Ascending aorta (tissue), 2 donors: ENCODE measurements around the gene TTC21B. TPM values are rescaled to one million over a fixed set of nuclear protein-coding genes. Genes with fewer than 3 reads are reported as not detected.

ENCODE experiments used
- DNase-seq, 2 donors: peaks; one replicate each; pipeline ENCODE4 v3.0.0-alpha.2; 2019; ENCODE audit warnings: low spot score in 2 of 2
- H3K27ac ChIP-seq, 2 donors: fragments of 200-600 bp; sonication (generic); one replicate each; pipeline ENCODE4 v1.5.1; 2016 to 2017; ENCODE audit warnings: mild to moderate bottlenecking in 1 of 2
- H3K27me3 ChIP-seq: fragments of 200-600 bp; sonication (generic); one replicate; pipeline ENCODE4 v1.5.1; 2017
- H3K36me3 ChIP-seq, 2 donors: fragments of 200-600 bp; sonication (generic); one replicate each; pipeline ENCODE4 v1.5.1; 2016
- H3K4me1 ChIP-seq, 2 donors: fragments of 200-600 bp; sonication (generic); one replicate each; pipeline ENCODE4 v1.5.1; 2016 to 2017; ENCODE audit warnings: mild to moderate bottlenecking in 1 of 2
- H3K4me3 ChIP-seq, 2 donors: fragments of 200-600 bp; sonication (generic); one replicate each; pipeline ENCODE4 v1.5.1; 2016 to 2017; ENCODE audit warnings: mild to moderate bottlenecking in 1 of 2
- H3K9me3 ChIP-seq, 2 donors: fragments of 200-600 bp; sonication (generic); one replicate each; pipeline ENCODE4 v1.5.1; 2016
- intact Hi-C: fragments of 100-400 bp; cut with DNase I; formaldehyde crosslinking; loops from one replicate; pipeline ENCODE4 v1.15.1; 2023
- total RNA-seq: library from RNA; depleted of rRNA; stranded (reverse); fragments of >200 nt; gene quantifications from one replicate; pipeline ENCODE4 v1.1.0, GENCODE V29; 2016
- TF ChIP-seq, protein P1 (sequence below), 3 experiments: fragments of 200-600 bp in 2 of 3; fragments of 450-650 bp in 1 of 3; sonication (generic) in 2 of 3; IDR thresholded peaks; one replicate each; pipeline ENCODE4 v1.5.1; 2016 to 2019; ENCODE audit warnings: antibody characterized with exemption in 3 of 3, mild to moderate bottlenecking in 1 of 3, moderate library complexity in 1 of 3

Gene TTC21B
- total RNA-seq, 1 donor from 2014 or later = 5.5 TPM

- DNase-seq = no peak
- no peaks in the 10 kb centered on the region for H3K27me3 ChIP-seq
- no peak overlapping the region for H3K4me3 ChIP-seq
- intact Hi-C loops = no loop called here
- no peaks in the 10 kb centered on the region for H3K4me1 ChIP-seq
- no peak overlapping the region for H3K27ac ChIP-seq
- no peaks in the 10 kb centered on the region for H3K9me3 ChIP-seq
- H3K36me3 ChIP-seq = peaks cover 32 to 54% of the 10 kb centered on the region in 2 donors
- TF ChIP-seq, protein P1, sequence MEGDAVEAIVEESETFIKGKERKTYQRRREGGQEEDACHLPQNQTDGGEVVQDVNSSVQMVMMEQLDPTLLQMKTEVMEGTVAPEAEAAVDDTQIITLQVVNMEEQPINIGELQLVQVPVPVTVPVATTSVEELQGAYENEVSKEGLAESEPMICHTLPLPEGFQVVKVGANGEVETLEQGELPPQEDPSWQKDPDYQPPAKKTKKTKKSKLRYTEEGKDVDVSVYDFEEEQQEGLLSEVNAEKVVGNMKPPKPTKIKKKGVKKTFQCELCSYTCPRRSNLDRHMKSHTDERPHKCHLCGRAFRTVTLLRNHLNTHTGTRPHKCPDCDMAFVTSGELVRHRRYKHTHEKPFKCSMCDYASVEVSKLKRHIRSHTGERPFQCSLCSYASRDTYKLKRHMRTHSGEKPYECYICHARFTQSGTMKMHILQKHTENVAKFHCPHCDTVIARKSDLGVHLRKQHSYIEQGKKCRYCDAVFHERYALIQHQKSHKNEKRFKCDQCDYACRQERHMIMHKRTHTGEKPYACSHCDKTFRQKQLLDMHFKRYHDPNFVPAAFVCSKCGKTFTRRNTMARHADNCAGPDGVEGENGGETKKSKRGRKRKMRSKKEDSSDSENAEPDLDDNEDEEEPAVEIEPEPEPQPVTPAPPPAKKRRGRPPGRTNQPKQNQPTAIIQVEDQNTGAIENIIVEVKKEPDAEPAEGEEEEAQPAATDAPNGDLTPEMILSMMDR (IDR thresholded peaks at IDR 0.05) = no peak
Measured at GRCh38 chr2:165927353-165927752, 26.2 kb downstream of the TTC21B start.

GRCh38 chr2:165924946-165925345 lies 28.6 kb downstream of the TTC21B start:
- peaks cover 18 to 44% of the 10 kb centered on the region in 2 donors for H3K36me3 ChIP-seq
- TF ChIP-seq, protein P1 (IDR thresholded peaks at IDR 0.05) = no peak
- no peak overlapping the region for H3K27ac ChIP-seq
- H3K27me3 ChIP-seq = no peaks in the 10 kb centered on the region
- intact Hi-C loops = no loop called here
- no peak for DNase-seq
- no peaks in the 10 kb centered on the region for H3K4me1 ChIP-seq
- no peaks in the 10 kb centered on the region for H3K9me3 ChIP-seq
- no peak overlapping the region for H3K4me3 ChIP-seq

GRCh38 chr2:165920748-165921147 lies 32.8 kb downstream of the TTC21B start:
- no peaks in the 10 kb centered on the region for H3K4me1 ChIP-seq
- TF ChIP-seq, protein P1 (IDR thresholded peaks at IDR 0.05) = no peak
- H3K9me3 ChIP-seq = no peaks in the 10 kb centered on the region
- H3K27me3 ChIP-seq = no peaks in the 10 kb centered on the region
- no peak overlapping the region for H3K27ac ChIP-seq
- no peak for DNase-seq
- intact Hi-C loops = no loop called here
- no peak overlapping the region for H3K4me3 ChIP-seq
- peaks cover 18 to 49% of the 10 kb centered on the region in 2 donors for H3K36me3 ChIP-seq

DNA sequence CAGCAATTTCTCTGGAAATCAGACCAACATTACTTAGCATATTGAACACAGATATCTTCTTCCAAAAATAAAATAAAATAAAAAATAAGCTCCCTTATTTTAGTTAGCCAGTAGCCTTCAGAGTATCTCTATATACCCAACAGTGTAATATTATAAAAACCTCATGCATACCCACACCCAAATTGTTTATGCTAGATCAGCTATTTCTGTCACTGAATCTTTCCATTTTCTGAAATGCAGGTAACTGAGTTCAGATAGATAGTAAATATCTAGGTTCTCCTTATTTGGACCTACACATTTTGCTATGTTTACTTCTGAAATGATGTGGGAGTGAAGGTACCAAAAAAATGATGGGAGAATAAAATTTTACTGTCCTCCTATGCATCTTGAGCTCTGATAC lies 39.9 kb downstream of the TTC21B start:
- Histone ChIP-seq H3K27ac (no peak overlapping the region), H3K27me3 (no peaks in the 10 kb centered on the region), H3K9me3 (no peaks in the 10 kb centered on the region), H3K4me1 (no peaks in the 10 kb centered on the region), H3K36me3 (peaks cover 30 to 59% of the 10 kb centered on the region in 2 donors), H3K4me3 (no peak overlapping the region)
- TF ChIP-seq, protein P1 (IDR thresholded peaks at IDR 0.05) = no peak
- no peak for DNase-seq
- intact Hi-C loops = no loop called here

- no peak for DNase-seq
- intact Hi-C loops = no loop called here
- peaks cover 23 to 50% of the 10 kb centered on the region in 2 donors for H3K36me3 ChIP-seq
- TF ChIP-seq, protein P1 (IDR thresholded peaks at IDR 0.05) = no peak
- H3K4me1 ChIP-seq = no peaks in the 10 kb centered on the region
- H3K9me3 ChIP-seq = no peaks in the 10 kb centered on the region
- no peaks in the 10 kb centered on the region for H3K27me3 ChIP-seq
- H3K4me3 ChIP-seq = no peak overlapping the region
- no peak overlapping the region for H3K27ac ChIP-seq
Measured at GRCh38 chr2:165911981-165912380, 41.6 kb downstream of the TTC21B start.

DNA sequence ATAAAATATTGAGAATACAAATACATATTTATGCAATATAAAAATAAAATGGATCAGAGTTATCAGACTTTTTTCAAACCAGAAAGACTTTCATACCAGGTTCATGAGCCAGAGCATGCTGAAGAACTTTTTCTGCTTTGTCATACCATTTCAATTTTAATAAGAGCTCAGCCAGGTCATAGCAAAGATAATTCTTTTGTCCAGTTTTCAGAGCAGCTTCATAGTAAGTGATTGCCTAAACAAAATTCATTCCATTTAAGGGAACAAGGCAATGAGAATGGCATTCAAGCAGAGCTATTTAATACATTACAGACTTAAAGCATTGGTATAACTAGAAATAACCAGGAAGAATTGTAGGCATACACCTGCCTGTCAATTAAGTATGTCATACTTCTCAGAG lies 42.3 kb downstream of the TTC21B start:
- H3K27ac ChIP-seq = no peak overlapping the region
- TF ChIP-seq, protein P1 (IDR thresholded peaks at IDR 0.05) = no peak
- peaks cover 22 to 45% of the 10 kb centered on the region in 2 donors for H3K36me3 ChIP-seq
- H3K4me1 ChIP-seq = no peaks in the 10 kb centered on the region
- no peaks in the 10 kb centered on the region for H3K27me3 ChIP-seq
- H3K9me3 ChIP-seq = no peaks in the 10 kb centered on the region
- no peak for DNase-seq
- intact Hi-C loops = no loop called here
- H3K4me3 ChIP-seq = no peak overlapping the region
